Chondrocyte (in vitro differentiated cells): ENCODE measurements around the gene TNFRSF1B. TPM values are rescaled to one million over a fixed set of nuclear protein-coding genes. Genes with fewer than 3 reads are reported as not detected.
A peak's percentile ranks its signal among the peaks of the same experiment; 100 is the strongest.

ENCODE experiments used
- DNase-seq: peaks from one replicate; pipeline ENCODE4 v3.0.0; 2021; ENCODE audit warnings: mixed read lengths, low spot score
- H3K27ac Mint-ChIP-seq: one replicate; pipeline ENCODE4 v1.8.0; 2021; ENCODE audit warnings: mild to moderate bottlenecking, moderate library complexity, mixed read lengths; ENCODE audit not compliant: unreplicated experiment
- H3K27me3 Mint-ChIP-seq: 2 replicates; pipeline ENCODE4 v1.8.0; 2021; ENCODE audit warnings: low read depth, mixed read lengths
- H3K36me3 Mint-ChIP-seq: 2 replicates; pipeline ENCODE4 v1.8.0; 2021; ENCODE audit warnings: low read depth, mixed read lengths
- H3K4me1 Mint-ChIP-seq: 2 replicates; pipeline ENCODE4 v1.8.0; 2021; ENCODE audit warnings: low read depth, mild to moderate bottlenecking, mixed read lengths
- H3K4me3 Mint-ChIP-seq: one replicate; pipeline ENCODE4 v1.8.0; 2021; ENCODE audit warnings: mild to moderate bottlenecking, moderate library complexity, mixed read lengths; ENCODE audit not compliant: unreplicated experiment
- H3K9me3 Mint-ChIP-seq: 2 replicates; pipeline ENCODE4 v1.8.0; 2021; ENCODE audit warnings: low read depth, mixed read lengths
- CTCF ChIP-seq: fragments of 200-600 bp; sonication (generic); IDR thresholded peaks from 2 replicates; pipeline ENCODE4 v1.5.0; 2021; ENCODE audit warnings: antibody characterized with exemption, mild to moderate bottlenecking, moderate library complexity
- total RNA-seq: library from RNA; stranded (reverse); gene quantifications from 3 replicates; pipeline ENCODE4 v1.2.1, GENCODE V29; 2021

TNFRSF1B gene
- total RNA-seq, 1 donor from 2014 or later, result 0.22 TPM

GRCh38 chr1:12228979-12229378, 62.2 kb downstream of the TNFRSF1B start:
- Mint-ChIP-seq H3K27ac (no peak overlapping the region), H3K27me3 (peaks cover 2% of the 10 kb centered on the region), H3K36me3 (no peaks in the 10 kb centered on the region), H3K4me3 (no peak overlapping the region), H3K9me3 (no peaks in the 10 kb centered on the region), H3K4me1 (peaks cover 10% of the 10 kb centered on the region)
- no peak for DNase-seq
- no peak for TF ChIP-seq CTCF

- Mint-ChIP-seq H3K27ac (no peak overlapping the region), H3K9me3 (no peaks in the 10 kb centered on the region), H3K4me3 (peak overlapping the region; percentile 52), H3K4me1 (peaks cover 10% of the 10 kb centered on the region), H3K36me3 (no peaks in the 10 kb centered on the region), H3K27me3 (peaks cover 2% of the 10 kb centered on the region)
- no peak for DNase-seq
- no peak for TF ChIP-seq CTCF
Observed at GRCh38 chr1:12229386-12229834, 62.6 kb downstream of the TNFRSF1B start.

- H3K4me1 Mint-ChIP-seq, result peaks cover 10% of the 10 kb centered on the region
- H3K27ac Mint-ChIP-seq, result peak within 1 kb of the TSS; percentile 51
- no peaks in the 10 kb centered on the region for H3K9me3 Mint-ChIP-seq
- peak; percentile 92 for TF ChIP-seq CTCF
- H3K4me3 Mint-ChIP-seq, result peak within 1 kb of the TSS; percentile 75
- H3K27me3 Mint-ChIP-seq, result no peaks in the 10 kb centered on the region
- peak; percentile 93 for DNase-seq
- no peaks in the 10 kb centered on the region for H3K36me3 Mint-ChIP-seq
Observed at GRCh38 chr1:12229835-12230548, 63.2 kb downstream of the TNFRSF1B start, which contains the start of gene VPS13D. VPS13D (plus strand) TSS chr1:12230030; CDS start chr1:12234267, 4,237 bp downstream.

GRCh38 chr1:12230549-12231275, 63.9 kb downstream of the TNFRSF1B start:
- TF ChIP-seq CTCF, result no peak
- H3K4me3 Mint-ChIP-seq, result peak overlapping the region; percentile 75
- peak overlapping the region; percentile 51 for H3K27ac Mint-ChIP-seq
- DNase-seq, result no peak
- H3K36me3 Mint-ChIP-seq, result no peaks in the 10 kb centered on the region
- peaks cover 10% of the 10 kb centered on the region for H3K4me1 Mint-ChIP-seq
- H3K9me3 Mint-ChIP-seq, result no peaks in the 10 kb centered on the region
- no peaks in the 10 kb centered on the region for H3K27me3 Mint-ChIP-seq

GRCh38 chr1:12231276-12231595, 64.4 kb downstream of the TNFRSF1B start:
- Mint-ChIP-seq H3K27me3 (no peaks in the 10 kb centered on the region), H3K4me3 (peak overlapping the region; percentile 75), H3K36me3 (no peaks in the 10 kb centered on the region), H3K9me3 (no peaks in the 10 kb centered on the region), H3K4me1 (peaks cover 10% of the 10 kb centered on the region), H3K27ac (peak overlapping the region; percentile 15)
- no peak for DNase-seq
- TF ChIP-seq CTCF, result no peak
